Osteoblast (primary cell): ENCODE data around the gene ACOX3. TPM values are rescaled to one million over a fixed set of nuclear protein-coding genes. Genes with fewer than 3 reads are reported as not detected.
"Not testable (repeated sequence)": the region's sequence is repeated elsewhere in the genome, so short reads cannot be mapped to it uniquely, and the experiment has no call there.

Experiments
- DNase-seq: peaks from one replicate; pipeline ENCODE4 v3.0.0; 2011; ENCODE audit warnings: low spot score, mixed read lengths; ENCODE audit not compliant: insufficient read length; ENCODE audit errors: missing footprints
- H2AFZ ChIP-seq: 2 replicates; pipeline ENCODE4 v1.6.0; 2011; ENCODE audit warnings: mild to moderate bottlenecking, low read length
- H3K27ac ChIP-seq: 2 replicates; pipeline ENCODE4 v1.5.1; 2011; ENCODE audit warnings: mild to moderate bottlenecking, low read depth, low read length, moderate library complexity
- H3K27me3 ChIP-seq: 2 replicates; pipeline ENCODE4 v1.6.0; 2012; ENCODE audit warnings: mild to moderate bottlenecking, control low read depth, inconsistent platforms, low read length, moderate library complexity; ENCODE audit not compliant: insufficient read depth
- H3K36me3 ChIP-seq: 2 replicates; pipeline ENCODE4 v1.5.1; 2011; ENCODE audit warnings: mild to moderate bottlenecking, low read length, control low read depth, moderate library complexity; ENCODE audit not compliant: insufficient read depth
- H3K4me1 ChIP-seq: 2 replicates; pipeline ENCODE4 v1.5.1; 2011; ENCODE audit warnings: mild to moderate bottlenecking, low read length, control low read depth, moderate library complexity; ENCODE audit not compliant: insufficient read depth
- H3K4me2 ChIP-seq: 2 replicates; pipeline ENCODE4 v1.6.0; 2011; ENCODE audit warnings: mild to moderate bottlenecking, low read length; ENCODE audit not compliant: insufficient read depth
- H3K4me3 ChIP-seq: fragments of 200-600 bp; sonication (generic); 3 replicates; pipeline ENCODE4 v1.5.1; 2012; ENCODE audit warnings: mild to moderate bottlenecking, low read length, inconsistent platforms; ENCODE audit not compliant: insufficient read depth
- H3K79me2 ChIP-seq: 2 replicates; pipeline ENCODE4 v1.6.0; 2012; ENCODE audit warnings: mild to moderate bottlenecking, low read length, control low read depth, inconsistent platforms; ENCODE audit not compliant: insufficient read depth
- H3K9me3 ChIP-seq: 2 replicates; pipeline ENCODE4 v1.5.1; 2011; ENCODE audit warnings: low read depth, low read length, control low read depth
- H4K20me1 ChIP-seq: 2 replicates; pipeline ENCODE4 v1.6.0; 2012; ENCODE audit warnings: mild to moderate bottlenecking, low read length, control low read depth; ENCODE audit not compliant: insufficient read depth
- total RNA-seq: library from RNA; depleted of rRNA; stranded (reverse); fragments of >200 nt; gene quantifications from 2 replicates; pipeline ENCODE4 v1.2.3, GENCODE V29; 2012
- TF ChIP-seq, protein P1 (sequence below): IDR thresholded peaks from 2 replicates; pipeline ENCODE4 v1.5.1; 2011; ENCODE audit warnings: mild to moderate bottlenecking, low read depth, low read length, moderate library complexity; ENCODE audit errors: extremely low read depth

ACOX3 gene
- total RNA-seq, 1 donor: 24.2 TPM

DNA sequence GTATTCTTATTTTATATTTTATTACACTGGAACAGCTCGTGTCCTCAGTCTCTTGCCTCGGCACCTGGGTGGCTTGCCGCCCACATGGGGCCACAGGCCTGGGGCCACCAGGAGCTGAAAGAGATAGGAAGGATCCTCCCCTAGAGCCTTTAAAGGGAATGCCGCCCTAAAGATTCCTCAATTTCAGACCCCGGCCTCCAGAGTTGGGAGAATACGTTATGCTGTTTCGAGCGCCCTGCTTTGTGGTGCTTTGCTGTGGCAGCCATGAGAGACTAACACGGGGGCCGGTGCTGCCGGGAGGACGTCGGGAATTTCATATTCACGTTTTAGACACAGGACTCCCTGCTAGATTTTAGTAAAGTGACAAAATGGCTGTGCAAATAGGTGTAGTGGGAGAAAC, 33.2 kb downstream of the ACOX3 start:
- Histone ChIP-seq H3K4me1 (no peaks in the 10 kb centered on the region), H3K4me2 (no peak overlapping the region), H3K27ac (no peak overlapping the region), H2AFZ (no peak overlapping the region), H3K9me3 (no peaks in the 10 kb centered on the region), H3K27me3 (no peaks in the 10 kb centered on the region), H3K36me3 (peaks cover 20% of the 10 kb centered on the region), H3K4me3 (no peak overlapping the region), H3K79me2 (no peaks in the 10 kb centered on the region), H4K20me1 (peaks cover 11% of the 10 kb centered on the region)
- TF ChIP-seq, protein P1, sequence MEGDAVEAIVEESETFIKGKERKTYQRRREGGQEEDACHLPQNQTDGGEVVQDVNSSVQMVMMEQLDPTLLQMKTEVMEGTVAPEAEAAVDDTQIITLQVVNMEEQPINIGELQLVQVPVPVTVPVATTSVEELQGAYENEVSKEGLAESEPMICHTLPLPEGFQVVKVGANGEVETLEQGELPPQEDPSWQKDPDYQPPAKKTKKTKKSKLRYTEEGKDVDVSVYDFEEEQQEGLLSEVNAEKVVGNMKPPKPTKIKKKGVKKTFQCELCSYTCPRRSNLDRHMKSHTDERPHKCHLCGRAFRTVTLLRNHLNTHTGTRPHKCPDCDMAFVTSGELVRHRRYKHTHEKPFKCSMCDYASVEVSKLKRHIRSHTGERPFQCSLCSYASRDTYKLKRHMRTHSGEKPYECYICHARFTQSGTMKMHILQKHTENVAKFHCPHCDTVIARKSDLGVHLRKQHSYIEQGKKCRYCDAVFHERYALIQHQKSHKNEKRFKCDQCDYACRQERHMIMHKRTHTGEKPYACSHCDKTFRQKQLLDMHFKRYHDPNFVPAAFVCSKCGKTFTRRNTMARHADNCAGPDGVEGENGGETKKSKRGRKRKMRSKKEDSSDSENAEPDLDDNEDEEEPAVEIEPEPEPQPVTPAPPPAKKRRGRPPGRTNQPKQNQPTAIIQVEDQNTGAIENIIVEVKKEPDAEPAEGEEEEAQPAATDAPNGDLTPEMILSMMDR: no peak
- DNase-seq: no peak

DNA sequence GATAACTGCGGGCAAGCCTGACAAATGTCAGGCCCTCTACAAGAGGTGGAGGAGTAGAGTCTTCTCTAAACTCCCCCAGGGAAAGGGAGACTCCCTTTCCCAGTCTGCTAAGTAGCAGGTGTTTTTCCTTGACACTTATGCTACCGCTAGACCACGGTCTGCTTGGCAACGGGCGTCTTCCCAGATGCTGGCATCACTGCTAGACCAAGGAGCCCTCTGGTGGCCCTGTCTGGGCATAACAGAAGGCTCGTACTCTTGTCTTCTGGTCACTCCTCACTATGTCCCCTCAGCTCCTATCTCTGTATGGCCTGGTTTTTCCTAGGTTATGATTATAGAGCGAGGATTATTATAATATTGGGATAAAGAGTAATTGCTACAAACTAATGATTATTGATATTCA, 33.6 kb downstream of the ACOX3 start:
- H3K36me3 ChIP-seq: peaks cover 22% of the 10 kb centered on the region
- H3K4me1 ChIP-seq, H3K27me3 ChIP-seq, H3K4me3 ChIP-seq, H3K27ac ChIP-seq, DNase-seq, H3K4me2 ChIP-seq, H2AFZ ChIP-seq, H3K79me2 ChIP-seq, H3K9me3 ChIP-seq: not testable (repeated sequence)
- peaks cover 11% of the 10 kb centered on the region for H4K20me1 ChIP-seq
- TF ChIP-seq, protein P1: peak; percentile 38

DNA sequence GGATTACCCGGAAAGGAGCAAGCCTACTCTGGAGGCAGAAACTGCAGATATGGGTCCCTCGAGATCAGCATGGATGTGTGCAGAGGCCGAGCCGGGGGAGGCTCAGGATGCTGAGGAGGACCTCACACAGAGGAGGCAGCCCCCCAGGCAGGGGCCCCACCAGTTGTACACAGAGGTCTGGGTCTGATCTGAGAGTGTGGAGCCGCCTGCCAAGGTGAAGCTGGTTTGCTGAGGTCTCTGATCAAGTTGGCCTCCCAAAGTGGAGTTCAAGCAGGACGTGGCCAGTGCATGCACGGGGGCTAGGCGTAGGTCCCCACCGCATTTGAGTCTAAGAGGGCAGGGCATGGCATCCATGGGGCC, 35.0 kb downstream of the ACOX3 start:
- Histone ChIP-seq H3K4me1 (no peaks in the 10 kb centered on the region), H4K20me1 (peaks cover 13% of the 10 kb centered on the region), H2AFZ (no peak overlapping the region), H3K27ac (no peak overlapping the region), H3K9me3 (no peaks in the 10 kb centered on the region), H3K4me3 (no peak overlapping the region), H3K79me2 (no peaks in the 10 kb centered on the region), H3K27me3 (no peaks in the 10 kb centered on the region), H3K36me3 (peaks cover 22% of the 10 kb centered on the region), H3K4me2 (no peak overlapping the region)
- DNase-seq: no peak
- TF ChIP-seq, protein P1: no peak

DNA sequence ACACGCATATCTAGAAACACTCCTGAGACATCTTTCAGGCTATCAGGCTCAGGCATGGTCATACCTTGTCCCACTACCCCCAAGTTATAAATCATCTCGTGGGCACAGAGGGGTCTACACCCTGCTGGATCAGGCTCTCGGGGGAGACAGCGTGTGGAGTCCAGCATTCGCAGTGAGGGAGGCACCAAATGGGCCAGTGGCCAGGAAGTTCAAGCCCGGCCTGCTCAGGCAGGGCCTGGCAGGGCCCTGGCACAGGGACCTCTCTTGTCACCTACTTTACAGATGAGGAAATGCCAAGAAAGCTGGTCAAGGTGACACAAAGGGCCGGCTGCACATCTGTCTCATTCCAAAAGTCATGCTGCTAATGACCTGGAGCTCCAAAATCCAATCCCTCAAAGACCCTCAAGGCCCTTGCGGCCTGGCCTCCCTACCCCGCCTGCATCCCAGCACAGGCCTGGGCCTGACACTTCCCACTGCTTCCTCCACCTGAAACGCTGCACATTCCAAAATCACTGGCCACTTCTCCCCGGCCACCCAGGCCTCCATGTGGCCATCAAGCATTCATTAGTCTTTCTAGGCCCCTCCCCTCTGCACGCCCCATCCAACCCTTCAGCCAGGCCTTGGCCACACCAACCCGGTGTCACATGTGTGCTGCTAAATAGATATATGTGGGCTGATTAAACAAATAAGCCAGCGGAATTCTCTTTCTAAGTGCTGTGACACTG, 35.6 kb downstream of the ACOX3 start:
- no peaks in the 10 kb centered on the region for H3K79me2 ChIP-seq
- no peak overlapping the region for H2AFZ ChIP-seq
- TF ChIP-seq, protein P1: no peak
- no peak overlapping the region for H3K4me3 ChIP-seq
- no peaks in the 10 kb centered on the region for H3K27me3 ChIP-seq
- H3K36me3 ChIP-seq: peaks cover 22% of the 10 kb centered on the region
- no peaks in the 10 kb centered on the region for H3K9me3 ChIP-seq
- H3K27ac ChIP-seq: no peak overlapping the region
- no peak for DNase-seq
- H3K4me1 ChIP-seq: no peaks in the 10 kb centered on the region
- H3K4me2 ChIP-seq: no peak overlapping the region
- H4K20me1 ChIP-seq: peaks cover 11% of the 10 kb centered on the region
